MM.1S (cell line): ENCODE results near the gene IL1B.

Source experiments
- DNase-seq: peaks from one replicate; pipeline ENCODE4 v3.0.0-alpha.2; 2015
- H2AFZ ChIP-seq: fragments of 300-600 bp; sonication (generic); 2 replicates; pipeline ENCODE4 v1.6.0; 2016; ENCODE audit warnings: antibody characterized with exemption, low read length
- H3F3A ChIP-seq: fragments of 300-600 bp; sonication (generic); 2 replicates; pipeline ENCODE4 v1.6.1; 2016; ENCODE audit warnings: mild to moderate bottlenecking, antibody characterized with exemption, low read length, moderate library complexity, mixed read lengths; ENCODE audit not compliant: insufficient read depth
- H3K27ac ChIP-seq: fragments of 300-600 bp; sonication (generic); 2 replicates; pipeline ENCODE4 v1.5.1; 2016; ENCODE audit warnings: mild to moderate bottlenecking, low read length
- H3K27me3 ChIP-seq: fragments of 300-600 bp; sonication (generic); replicated peaks from 2 replicates; pipeline ENCODE4 v1.6.0; 2016; ENCODE audit warnings: low read length; ENCODE audit not compliant: insufficient read depth
- H3K36me3 ChIP-seq: fragments of 300-600 bp; sonication (generic); replicated peaks from 2 replicates; pipeline ENCODE4 v1.6.1; 2016; ENCODE audit warnings: mild to moderate bottlenecking, low read length, mixed read lengths; ENCODE audit not compliant: insufficient read depth
- H3K4me1 ChIP-seq: fragments of 300-600 bp; sonication (generic); 2 replicates; pipeline ENCODE4 v1.6.1; 2016; ENCODE audit warnings: low read length, mixed read lengths
- H3K4me2 ChIP-seq: fragments of 300-600 bp; sonication (generic); 2 replicates; pipeline ENCODE4 v1.6.0; 2016; ENCODE audit warnings: low read depth, low read length
- H3K4me3 ChIP-seq: fragments of 300-600 bp; sonication (generic); 2 replicates; pipeline ENCODE4 v1.5.1; 2016; ENCODE audit warnings: low read length, mixed read lengths
- H3K79me2 ChIP-seq: fragments of 300-600 bp; sonication (generic); 2 replicates; pipeline ENCODE4 v1.6.1; 2016; ENCODE audit warnings: mixed run types, low read length, mixed read lengths
- H3K9ac ChIP-seq: fragments of 300-600 bp; sonication (generic); 2 replicates; pipeline ENCODE4 v1.6.1; 2016; ENCODE audit warnings: low read length, mixed read lengths
- H3K9me2 ChIP-seq: fragments of 300-600 bp; sonication (generic); replicated peaks from 2 replicates; pipeline ENCODE4 v1.6.1; 2016; ENCODE audit warnings: mild to moderate bottlenecking, low read length, mixed read lengths; ENCODE audit not compliant: insufficient read depth
- H3K9me3 ChIP-seq: fragments of 300-600 bp; sonication (generic); replicated peaks from 2 replicates; pipeline ENCODE4 v1.6.1; 2016; ENCODE audit warnings: mild to moderate bottlenecking, low read length, mixed read lengths; ENCODE audit not compliant: insufficient read depth
- H4K20me1 ChIP-seq: fragments of 300-600 bp; sonication (generic); 2 replicates; pipeline ENCODE4 v1.6.1; 2016; ENCODE audit warnings: mild to moderate bottlenecking, low read length, moderate library complexity, mixed read lengths; ENCODE audit not compliant: insufficient read depth
- EZH2 ChIP-seq: fragments of 300-600 bp; sonication (generic); optimal IDR thresholded peaks from 2 replicates; pipeline ENCODE3; 2017; ENCODE audit warnings: low read depth, mild to moderate bottlenecking, antibody characterized with exemption, low read length, mixed read lengths
- EZH2phosphoT487 ChIP-seq: fragments of 300-600 bp; sonication (generic); IDR thresholded peaks from 2 replicates; pipeline ENCODE4 v1.6.1; 2018; ENCODE audit warnings: antibody characterized with exemption, low read length
- TF ChIP-seq, protein P1 (sequence below): fragments of 300-600 bp; sonication (generic); IDR thresholded peaks from 2 replicates; pipeline ENCODE4 v1.5.1; 2016; ENCODE audit warnings: antibody characterized with exemption, low read length, mixed read lengths

The IL1B gene

DNA sequence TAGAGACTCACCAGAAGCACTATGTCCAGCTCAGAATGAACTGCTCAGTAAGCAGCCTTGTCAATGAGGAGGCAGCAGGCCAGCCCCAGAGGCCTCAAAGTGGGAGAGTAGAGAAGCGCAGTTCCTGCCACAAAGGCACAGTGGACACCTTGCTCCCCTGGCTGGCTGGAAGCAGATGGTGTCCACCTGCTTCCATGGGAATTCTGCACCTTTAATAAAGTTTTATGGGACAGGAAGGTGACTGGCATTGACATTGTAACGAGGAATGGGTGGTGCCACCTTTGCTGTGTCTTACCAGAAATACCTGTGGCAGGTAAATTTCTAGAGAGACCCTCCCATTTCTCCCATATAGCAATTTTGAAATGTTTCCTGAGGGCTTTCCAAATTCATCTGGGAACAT, 6.7 kb upstream of the IL1B start:
- Histone ChIP-seq H3K27ac (no peak overlapping the region), H3K9me2 (no peaks in the 10 kb centered on the region), H2AFZ (no peak overlapping the region), H3K4me1 (no peaks in the 10 kb centered on the region), H4K20me1 (no peaks in the 10 kb centered on the region), H3K4me2 (no peak overlapping the region), H3K9ac (no peak overlapping the region), H3K36me3 (no peaks in the 10 kb centered on the region), H3K27me3 (no peaks in the 10 kb centered on the region), H3F3A (no peaks in the 10 kb centered on the region), H3K79me2 (no peaks in the 10 kb centered on the region), H3K4me3 (no peak overlapping the region), H3K9me3 (no peaks in the 10 kb centered on the region)
- TF ChIP-seq EZH2: no peak
- TF ChIP-seq EZH2phosphoT487: no peak
- TF ChIP-seq, protein P1, sequence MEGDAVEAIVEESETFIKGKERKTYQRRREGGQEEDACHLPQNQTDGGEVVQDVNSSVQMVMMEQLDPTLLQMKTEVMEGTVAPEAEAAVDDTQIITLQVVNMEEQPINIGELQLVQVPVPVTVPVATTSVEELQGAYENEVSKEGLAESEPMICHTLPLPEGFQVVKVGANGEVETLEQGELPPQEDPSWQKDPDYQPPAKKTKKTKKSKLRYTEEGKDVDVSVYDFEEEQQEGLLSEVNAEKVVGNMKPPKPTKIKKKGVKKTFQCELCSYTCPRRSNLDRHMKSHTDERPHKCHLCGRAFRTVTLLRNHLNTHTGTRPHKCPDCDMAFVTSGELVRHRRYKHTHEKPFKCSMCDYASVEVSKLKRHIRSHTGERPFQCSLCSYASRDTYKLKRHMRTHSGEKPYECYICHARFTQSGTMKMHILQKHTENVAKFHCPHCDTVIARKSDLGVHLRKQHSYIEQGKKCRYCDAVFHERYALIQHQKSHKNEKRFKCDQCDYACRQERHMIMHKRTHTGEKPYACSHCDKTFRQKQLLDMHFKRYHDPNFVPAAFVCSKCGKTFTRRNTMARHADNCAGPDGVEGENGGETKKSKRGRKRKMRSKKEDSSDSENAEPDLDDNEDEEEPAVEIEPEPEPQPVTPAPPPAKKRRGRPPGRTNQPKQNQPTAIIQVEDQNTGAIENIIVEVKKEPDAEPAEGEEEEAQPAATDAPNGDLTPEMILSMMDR: no peak
- no peak for DNase-seq

DNA sequence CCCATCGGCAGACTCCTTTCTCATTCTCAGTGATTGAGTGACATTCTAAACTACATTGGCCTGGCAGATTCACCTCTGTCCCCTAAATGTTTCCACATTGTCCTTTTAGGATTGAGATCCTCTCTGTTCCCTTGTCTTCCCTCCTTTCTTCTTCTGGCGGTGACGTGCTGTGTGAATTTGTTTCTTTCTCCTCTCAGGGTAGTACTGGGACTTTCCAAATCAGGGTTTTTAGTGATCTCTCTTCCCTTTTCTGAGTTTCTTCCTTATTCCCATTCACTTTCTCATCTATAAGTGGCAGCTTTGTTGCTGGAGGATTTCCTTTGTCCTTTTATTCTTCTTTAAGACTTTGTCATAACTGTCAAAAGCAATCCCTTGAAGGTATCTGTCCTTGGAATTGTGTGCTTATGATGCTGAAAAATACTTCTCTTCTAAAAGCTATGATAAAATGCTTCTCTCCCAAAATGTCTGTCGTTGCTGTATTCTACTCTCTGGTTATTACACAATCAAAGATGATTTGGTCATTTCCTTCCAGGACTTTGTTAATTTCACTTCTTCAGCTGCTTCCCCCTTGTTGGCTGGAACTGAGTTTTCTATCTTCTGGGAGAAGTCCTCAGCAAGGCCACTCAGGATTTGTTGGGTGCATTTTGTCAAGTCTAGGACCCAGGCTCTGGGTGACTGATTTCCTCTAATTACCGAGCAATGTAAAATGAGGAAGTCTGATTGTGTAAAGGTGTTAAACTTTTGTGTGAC, 4.9 kb upstream of the IL1B start:
- Histone ChIP-seq H3K9me2 (no peaks in the 10 kb centered on the region), H3F3A (no peaks in the 10 kb centered on the region), H3K4me1 (no peaks in the 10 kb centered on the region), H3K4me3 (no peak overlapping the region), H3K79me2 (no peaks in the 10 kb centered on the region), H3K4me2 (no peak overlapping the region), H2AFZ (no peak overlapping the region), H3K27ac (no peak overlapping the region), H3K9me3 (no peaks in the 10 kb centered on the region), H3K27me3 (no peaks in the 10 kb centered on the region), H3K9ac (no peak overlapping the region), H4K20me1 (no peaks in the 10 kb centered on the region), H3K36me3 (no peaks in the 10 kb centered on the region)
- DNase-seq: no peak
- TF ChIP-seq, protein P1: no peak
- TF ChIP-seq EZH2phosphoT487 (no peak), EZH2 (no peak)

DNA sequence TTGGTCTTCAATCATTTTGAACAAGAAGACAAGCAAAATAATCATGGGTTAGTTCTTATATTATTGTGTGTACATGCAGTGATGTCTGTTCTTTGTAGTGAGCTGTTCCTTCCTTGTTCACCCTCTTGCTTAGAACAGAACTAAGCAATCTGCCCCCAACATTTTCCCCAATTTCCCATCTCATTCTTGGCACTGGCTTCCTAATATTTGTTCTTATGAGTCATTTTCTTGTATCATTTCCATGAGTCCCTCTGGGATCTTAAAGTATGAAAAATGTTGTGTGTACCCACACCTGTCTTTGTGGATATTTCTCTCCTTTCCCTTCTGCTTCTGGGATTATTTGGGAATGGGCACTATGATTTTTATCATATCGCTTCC, 3.5 kb upstream of the IL1B start:
- H3K4me2 ChIP-seq: no peak overlapping the region

More for the DNA sequence above, 3.5 kb upstream of the IL1B start:
- Histone ChIP-seq H3K27me3 (no peaks in the 10 kb centered on the region), H2AFZ (no peak overlapping the region), H3K4me3 (no peak overlapping the region), H3K9ac (no peak overlapping the region), H3K4me1 (no peaks in the 10 kb centered on the region), H3F3A (no peaks in the 10 kb centered on the region), H3K9me3 (no peaks in the 10 kb centered on the region), H3K27ac (no peak overlapping the region), H3K9me2 (no peaks in the 10 kb centered on the region), H3K36me3 (no peaks in the 10 kb centered on the region), H4K20me1 (no peaks in the 10 kb centered on the region), H3K79me2 (no peaks in the 10 kb centered on the region)
- no peak for DNase-seq
- TF ChIP-seq, protein P1: no peak
- no peak for TF ChIP-seq EZH2
- no peak for TF ChIP-seq EZH2phosphoT487
